ENCODE data around the gene SH2D5. TPM values are rescaled to one million over a fixed set of nuclear protein-coding genes. Genes with fewer than 3 reads are reported as not detected.

The SH2D5 gene
- total RNA-seq: under 1 TPM in 1 of 4 donors, not detected in 3; 0.55 TPM

GRCh38 chr1:20732588-20733359 lies at the start of gene SH2D5:
TSS of gene SH2D5 (minus strand) at chr1:20732703. CDS start at chr1:20728044, 4,659 bp downstream.
- intact Hi-C loops (cut with DNase I; ENCODE audit: low total_unique reads): no loop called here
- H3K27me3 ChIP-seq: no peaks in the 10 kb centered on the region
- no peaks in the 10 kb centered on the region for H3K9me3 ChIP-seq
- peaks cover 0 to 16% of the 10 kb centered on the region in 2 donors for H3K4me1 ChIP-seq
- peak; percentile 82 to 87 for DNase-seq
- peak within 1 kb of the TSS; percentile 79 to 81 for H3K27ac ChIP-seq
- H3K36me3 ChIP-seq: no peaks in the 10 kb centered on the region
- H3K4me3 ChIP-seq: peak within 1 kb of the TSS; percentile 29 to 40
- TF ChIP-seq POLR2A (IDR thresholded peaks at IDR 0.05) (peak in 1 of 2 donors; percentile 27), CTCF (IDR thresholded peaks at IDR 0.05) (peak in 3 of 4 experiments; percentile 27 to 39 (median 28))

- no peaks in the 10 kb centered on the region for H3K36me3 ChIP-seq
- no peak overlapping the region for H3K4me3 ChIP-seq
- DNase-seq: no peak
Observed at GRCh38 chr1:20775700-20776099, 43.2 kb upstream of the SH2D5 start.

GRCh38 chr1:20771780-20772179 lies 39.3 kb upstream of the SH2D5 start:
- no peak overlapping the region for H3K4me3 ChIP-seq
- H3K27ac ChIP-seq: no peak overlapping the region
- intact Hi-C loops (cut with DNase I; ENCODE audit: low total_unique reads): no loop called here
- no peaks in the 10 kb centered on the region for H3K27me3 ChIP-seq
- no peaks in the 10 kb centered on the region for H3K36me3 ChIP-seq
- H3K9me3 ChIP-seq: no peaks in the 10 kb centered on the region
- TF ChIP-seq POLR2A (IDR thresholded peaks at IDR 0.05) (no peak), CTCF (IDR thresholded peaks at IDR 0.05) (no peak)
- DNase-seq: no peak
- peaks cover 0 to 6% of the 10 kb centered on the region in 2 donors for H3K4me1 ChIP-seq

More at GRCh38 chr1:20775700-20776099, 43.2 kb upstream of the SH2D5 start:
- H3K9me3 ChIP-seq: no peaks in the 10 kb centered on the region
- no peak for TF ChIP-seq POLR2A (IDR thresholded peaks at IDR 0.05)
- no peak for TF ChIP-seq CTCF (IDR thresholded peaks at IDR 0.05)
- intact Hi-C loops (cut with DNase I; ENCODE audit: low total_unique reads): no loop called here
- H3K27ac ChIP-seq: no peak overlapping the region
- H3K27me3 ChIP-seq: no peaks in the 10 kb centered on the region
- peaks cover 0 to 9% of the 10 kb centered on the region in 2 donors for H3K4me1 ChIP-seq

- TF ChIP-seq POLR2A (IDR thresholded peaks at IDR 0.05): no peak
- TF ChIP-seq CTCF (IDR thresholded peaks at IDR 0.05): no peak
- Histone ChIP-seq H3K4me3 (no peak overlapping the region), H3K9me3 (no peaks in the 10 kb centered on the region), H3K4me1 (no peaks in the 10 kb centered on the region), H3K27me3 (no peaks in the 10 kb centered on the region), H3K36me3 (no peaks in the 10 kb centered on the region), H3K27ac (no peak overlapping the region)
- no peak for DNase-seq
- intact Hi-C loops (cut with DNase I; ENCODE audit: low total_unique reads): no loop called here
Observed at GRCh38 chr1:20770314-20771087, 38.0 kb upstream of the SH2D5 start.

- no peak for TF ChIP-seq CTCF (IDR thresholded peaks at IDR 0.05)
- TF ChIP-seq POLR2A (IDR thresholded peaks at IDR 0.05): no peak
- no peak for DNase-seq
- Histone ChIP-seq H3K27me3 (no peaks in the 10 kb centered on the region), H3K27ac (no peak overlapping the region), H3K9me3 (no peaks in the 10 kb centered on the region), H3K36me3 (no peaks in the 10 kb centered on the region), H3K4me3 (no peak overlapping the region), H3K4me1 (no peaks in the 10 kb centered on the region)
- intact Hi-C loops (cut with DNase I; ENCODE audit: low total_unique reads): no loop called here
Observed at GRCh38 chr1:20767271-20767670, 34.8 kb upstream of the SH2D5 start.

Measured in uterus (tissue), 4 donors.